Mucosa of descending colon (tissue), 3 donors: ENCODE data around the gene LRRC28. TPM values are rescaled to one million over a fixed set of nuclear protein-coding genes. Genes with fewer than 3 reads are reported as not detected.

Source experiments
- ATAC-seq: fragments of 200-7000 bp; cut with Tn5 transposase; one replicate; pipeline ENCODE4 v1.9.1; 2020; ENCODE audit warnings: mild to moderate bottlenecking, moderate library complexity
- DNase-seq, 3 donors: peaks; one replicate each; pipeline ENCODE4 v3.0.0-alpha.2; 2020
- H3K36me3 ChIP-seq: fragments of 200-600 bp; one replicate; pipeline ENCODE4 v1.8.0; 2021; ENCODE audit warnings: low read depth, mild to moderate bottlenecking
- H3K4me1 ChIP-seq: fragments of 200-600 bp; one replicate; pipeline ENCODE4 v1.8.0; 2021; ENCODE audit warnings: low read depth, mild to moderate bottlenecking
- H3K4me3 ChIP-seq: fragments of 200-600 bp; one replicate; pipeline ENCODE4 v1.8.0; 2021; ENCODE audit warnings: mild to moderate bottlenecking
- H3K9me3 ChIP-seq: fragments of 200-600 bp; one replicate; pipeline ENCODE4 v1.8.0; 2021; ENCODE audit warnings: mild to moderate bottlenecking
- CTCF ChIP-seq: fragments of 200-600 bp; IDR thresholded peaks from one replicate; pipeline ENCODE4 v1.8.0; 2022; ENCODE audit warnings: antibody characterized with exemption, mild to moderate bottlenecking
- intact Hi-C, 2 donors: fragments of 100-400 bp; cut with DNase I in 1 of 2; cut with micrococcal nuclease in 1 of 2; formaldehyde crosslinking; loops; one replicate each; pipeline versions ENCODE4 v1.11.0 to v1.11.1; 2022; cut with DNase I, micrococcal nuclease
- long read RNA-seq, 2 donors: library from polyadenylated mRNA; unstranded; transcript quantifications; one replicate each; pipeline ENCODE4 v2.0.0, GENCODE V29; 2019 to 2021
- total RNA-seq, 3 donors: library from RNA; stranded (reverse); fragmentation: NEBNext Ultra II Directional in 2 of 3; extraction: Animal tissue kit (Norgen Biotek cat#: 25700) in 2 of 3; gene quantifications; one replicate each; pipeline versions ENCODE4 v1.2.1 to v1.2.4, GENCODE V29; 2021 to 2023
- donor health status: DM: no; HTN: no; CAD: no; lungs with moderate emphysema.
- donor health status: DM: no; HTN: no; CAD: no.
- donor health status: DM: no; HTN: yes; CAD: no.

Gene LRRC28
- total RNA-seq, result 10 to 100 TPM; 26.0 to 41.6 (median 27.7) TPM
- long read RNA-seq, donor 1, full-length matches to known transcripts, result 16 of 24 reads
- long read RNA-seq, donor 1, partial matches to known transcripts, result 1 of 24 reads
- long read RNA-seq, donor 1, other reads (novel, unspliced or antisense), result 7 of 24 reads
- long read RNA-seq, donor 2, full-length matches to known transcripts, result 12 of 21 reads
- long read RNA-seq, donor 2, partial matches to known transcripts, result 3 of 21 reads
- long read RNA-seq, donor 2, other reads (novel, unspliced or antisense), result 6 of 21 reads

GRCh38 chr15:99250857-99251841, at the start of gene LRRC28:
Gene LRRC28, plus strand, starts transcription at chr15:99251481. Its CDS starts 4,477 bp downstream, at chr15:99255958.
- Histone ChIP-seq H3K36me3 (no peaks in the 10 kb centered on the region), H3K4me1 (peaks cover 8% of the 10 kb centered on the region), H3K9me3 (no peaks in the 10 kb centered on the region), H3K4me3 (peak within 1 kb of the TSS; percentile 45)
- ATAC-seq (peak; percentile 96), DNase-seq (peak; percentile 98 to 99 (median 99))
- intact Hi-C loops, result no loop called here
- no peak for TF ChIP-seq CTCF

- ATAC-seq (peak; percentile 55), DNase-seq (no peak)
- no peak for TF ChIP-seq CTCF
- intact Hi-C loops, result no loop called here
- no peaks in the 10 kb centered on the region for H3K36me3 ChIP-seq
- no peaks in the 10 kb centered on the region for H3K9me3 ChIP-seq
- no peak overlapping the region for H3K4me3 ChIP-seq
- no peaks in the 10 kb centered on the region for H3K4me1 ChIP-seq
These were observed 49.1 kb upstream of the LRRC28 start for GRCh38 chr15:99202176-99202552.

GRCh38 chr15:99207672-99208071, 43.6 kb upstream of the LRRC28 start:
- no peaks in the 10 kb centered on the region for H3K4me1 ChIP-seq
- H3K36me3 ChIP-seq, result no peaks in the 10 kb centered on the region
- no peak for DNase-seq
- H3K9me3 ChIP-seq, result no peaks in the 10 kb centered on the region
- no peak overlapping the region for H3K4me3 ChIP-seq
- intact Hi-C loops, result no loop called here
- no peak for TF ChIP-seq CTCF
- ATAC-seq, result no peak

GRCh38 chr15:99209326-99209725, 42.0 kb upstream of the LRRC28 start:
- no peaks in the 10 kb centered on the region for H3K9me3 ChIP-seq
- ATAC-seq (no peak), DNase-seq (no peak)
- no peak overlapping the region for H3K4me3 ChIP-seq
- no peak for TF ChIP-seq CTCF
- H3K36me3 ChIP-seq, result no peaks in the 10 kb centered on the region
- H3K4me1 ChIP-seq, result no peaks in the 10 kb centered on the region
- intact Hi-C loops, result no loop called here

GRCh38 chr15:99210334-99210733, 40.9 kb upstream of the LRRC28 start:
- intact Hi-C loops, result loop anchor here in 1 of 2 donors (5.0 kb wide), 1 partner anchor 103 kb away; the partner anchor contains the start of gene SYNM
- Histone ChIP-seq H3K9me3 (no peaks in the 10 kb centered on the region), H3K4me3 (no peak overlapping the region), H3K4me1 (no peaks in the 10 kb centered on the region), H3K36me3 (no peaks in the 10 kb centered on the region)
- DNase-seq (no peak), ATAC-seq (no peak)
- TF ChIP-seq CTCF, result no peak
